CD4-positive, alpha-beta T cell treated with Interleukin-17A for 1 hour (primary cell): Measurements from ENCODE around the gene ZNF32.

ENCODE experiments used
- DNase-seq: peaks from one replicate; pipeline ENCODE4 v3.0.0-alpha.2; 2020

ZNF32 gene

GRCh38 chr10:43648398-43649184 lies at the start of gene ZNF32:
Gene ZNF32 (minus strand): TSS chr10:43648881. CDS start chr10:43646133, 2,748 bp downstream.
- peak; percentile 85 for DNase-seq

GRCh38 chr10:43698156-43698555 lies 49.5 kb upstream of the ZNF32 start:
- no peak for DNase-seq

GRCh38 chr10:43696909-43697483 lies 48.3 kb upstream of the ZNF32 start:
- no peak for DNase-seq

- no peak for DNase-seq
Observed at GRCh38 chr10:43695730-43696129, 47.0 kb upstream of the ZNF32 start.

GRCh38 chr10:43695321-43695720 lies 46.6 kb upstream of the ZNF32 start:
- DNase-seq, result no peak

GRCh38 chr10:43694526-43694925 lies 45.8 kb upstream of the ZNF32 start:
- DNase-seq, result no peak

GRCh38 chr10:43693602-43694001 lies 44.9 kb upstream of the ZNF32 start:
- DNase-seq, result no peak

- no peak for DNase-seq
Observed at GRCh38 chr10:43692051-43692825, 43.6 kb upstream of the ZNF32 start.

- no peak for DNase-seq
Observed at GRCh38 chr10:43691485-43691884, 42.8 kb upstream of the ZNF32 start.

- peak; percentile 84 for DNase-seq
Observed at GRCh38 chr10:43689955-43690771, 41.5 kb upstream of the ZNF32 start.

GRCh38 chr10:43689618-43689954 lies 40.9 kb upstream of the ZNF32 start:
- no peak for DNase-seq

GRCh38 chr10:43689007-43689491 lies 40.4 kb upstream of the ZNF32 start:
- no peak for DNase-seq

- DNase-seq, result no peak
Observed at GRCh38 chr10:43688348-43688892, 39.7 kb upstream of the ZNF32 start.

- no peak for DNase-seq
Observed at GRCh38 chr10:43687373-43687772, 38.7 kb upstream of the ZNF32 start.

GRCh38 chr10:43686414-43686813 lies 37.7 kb upstream of the ZNF32 start:
- DNase-seq, result no peak

GRCh38 chr10:43685744-43686143 lies 37.1 kb upstream of the ZNF32 start:
- no peak for DNase-seq

- DNase-seq, result no peak
Observed at GRCh38 chr10:43684292-43684559, 35.5 kb upstream of the ZNF32 start.

- DNase-seq, result peak; percentile 5
Observed at GRCh38 chr10:43683451-43684291, 35.0 kb upstream of the ZNF32 start.

GRCh38 chr10:43682956-43683355 lies 34.3 kb upstream of the ZNF32 start:
- no peak for DNase-seq

- DNase-seq, result no peak
Observed at GRCh38 chr10:43681721-43682120, 33.0 kb upstream of the ZNF32 start.

GRCh38 chr10:43681220-43681619 lies 32.5 kb upstream of the ZNF32 start:
- no peak for DNase-seq

GRCh38 chr10:43680035-43680434 lies 31.4 kb upstream of the ZNF32 start:
- no peak for DNase-seq
